ENCODE measurements around the gene CD44. TPM values are rescaled to one million over a fixed set of nuclear protein-coding genes. Genes with fewer than 3 reads are reported as not detected.

Gene CD44
- total RNA-seq, 4 donors from 2014 or later: 135 to 636 (median 397) TPM

- Histone ChIP-seq H3K4me1 (no peaks in the 10 kb centered on the region), H3K9me3 (no peaks in the 10 kb centered on the region), H3K4me3 (peak overlapping the region; percentile 58 to 96), H3K36me3 (no peaks in the 10 kb centered on the region), H3K27me3 (no peaks in the 10 kb centered on the region), H3K27ac (peak overlapping the region; percentile 97 to 100)
- no peak for TF ChIP-seq CTCF (IDR thresholded peaks at IDR 0.05)
- intact Hi-C loops (cut with DNase I; ENCODE audit: low total_unique reads): no loop called here
- DNase-seq: no peak
These were observed 2.6 kb downstream of the CD44 start for GRCh38 chr11:35141571-35141971.

- no peaks in the 10 kb centered on the region for H3K36me3 ChIP-seq
- no peaks in the 10 kb centered on the region for H3K27me3 ChIP-seq
- peak in 1 of 2 donors; percentile 58 for DNase-seq
- intact Hi-C loops (cut with DNase I; ENCODE audit: low total_unique reads): no loop called here
- peak overlapping the region; percentile 13 to 96 for H3K4me3 ChIP-seq
- H3K4me1 ChIP-seq: no peaks in the 10 kb centered on the region
- peak overlapping the region; percentile 97 to 100 for H3K27ac ChIP-seq
- no peaks in the 10 kb centered on the region for H3K9me3 ChIP-seq
- TF ChIP-seq POLR2A (IDR thresholded peaks at IDR 0.05) (no peak), CTCF (IDR thresholded peaks at IDR 0.05) (peak in 1 of 4 experiments; percentile 22)
These were observed 3.6 kb downstream of the CD44 start for GRCh38 chr11:35142481-35143075.

- Histone ChIP-seq H3K4me3 (peak overlapping the region; percentile 13 to 96), H3K27ac (peak overlapping the region; percentile 97 to 100), H3K9me3 (no peaks in the 10 kb centered on the region), H3K27me3 (no peaks in the 10 kb centered on the region), H3K36me3 (no peaks in the 10 kb centered on the region), H3K4me1 (no peaks in the 10 kb centered on the region)
- DNase-seq: no peak
- intact Hi-C loops (cut with DNase I; ENCODE audit: low total_unique reads): no loop called here
- no peak for TF ChIP-seq CTCF (IDR thresholded peaks at IDR 0.05)
- no peak for TF ChIP-seq POLR2A (IDR thresholded peaks at IDR 0.05)
These were observed 4.5 kb downstream of the CD44 start for GRCh38 chr11:35143297-35144135.

GRCh38 chr11:35144136-35144741 lies 5.3 kb downstream of the CD44 start:
- no peaks in the 10 kb centered on the region for H3K36me3 ChIP-seq
- no peak for DNase-seq
- intact Hi-C loops (cut with DNase I; ENCODE audit: low total_unique reads): no loop called here
- H3K9me3 ChIP-seq: no peaks in the 10 kb centered on the region
- H3K4me3 ChIP-seq: peak overlapping the region; percentile 10 to 96
- H3K27me3 ChIP-seq: no peaks in the 10 kb centered on the region
- peak overlapping the region; percentile 97 to 100 for H3K27ac ChIP-seq
- no peaks in the 10 kb centered on the region for H3K4me1 ChIP-seq
- TF ChIP-seq POLR2A (IDR thresholded peaks at IDR 0.05) (no peak), CTCF (IDR thresholded peaks at IDR 0.05) (no peak)

- intact Hi-C loops (cut with DNase I; ENCODE audit: low total_unique reads): no loop called here
- Histone ChIP-seq H3K36me3 (no peaks in the 10 kb centered on the region), H3K4me3 (no peak overlapping the region), H3K4me1 (no peaks in the 10 kb centered on the region), H3K27ac (peak overlapping the region in 1 of 2 donors; percentile 100), H3K27me3 (no peaks in the 10 kb centered on the region), H3K9me3 (no peaks in the 10 kb centered on the region)
- DNase-seq: no peak
- TF ChIP-seq CTCF (IDR thresholded peaks at IDR 0.05): no peak
- TF ChIP-seq POLR2A (IDR thresholded peaks at IDR 0.05): no peak
These were observed 5.8 kb downstream of the CD44 start for GRCh38 chr11:35144806-35145205.

Data from uterus (tissue), 4 donors.